Activated T-cell treated with anti-CD3 and anti-CD28 coated beads for 1 hour (primary cell): ENCODE results near the gene HSPA12B.

Experiments used
- DNase-seq: peaks from one replicate; pipeline ENCODE4 v3.0.0-alpha.2; 2020; ENCODE audit warnings: low read depth

Gene HSPA12B, protein sequence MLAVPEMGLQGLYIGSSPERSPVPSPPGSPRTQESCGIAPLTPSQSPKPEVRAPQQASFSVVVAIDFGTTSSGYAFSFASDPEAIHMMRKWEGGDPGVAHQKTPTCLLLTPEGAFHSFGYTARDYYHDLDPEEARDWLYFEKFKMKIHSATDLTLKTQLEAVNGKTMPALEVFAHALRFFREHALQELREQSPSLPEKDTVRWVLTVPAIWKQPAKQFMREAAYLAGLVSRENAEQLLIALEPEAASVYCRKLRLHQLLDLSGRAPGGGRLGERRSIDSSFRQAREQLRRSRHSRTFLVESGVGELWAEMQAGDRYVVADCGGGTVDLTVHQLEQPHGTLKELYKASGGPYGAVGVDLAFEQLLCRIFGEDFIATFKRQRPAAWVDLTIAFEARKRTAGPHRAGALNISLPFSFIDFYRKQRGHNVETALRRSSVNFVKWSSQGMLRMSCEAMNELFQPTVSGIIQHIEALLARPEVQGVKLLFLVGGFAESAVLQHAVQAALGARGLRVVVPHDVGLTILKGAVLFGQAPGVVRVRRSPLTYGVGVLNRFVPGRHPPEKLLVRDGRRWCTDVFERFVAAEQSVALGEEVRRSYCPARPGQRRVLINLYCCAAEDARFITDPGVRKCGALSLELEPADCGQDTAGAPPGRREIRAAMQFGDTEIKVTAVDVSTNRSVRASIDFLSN

DNA sequence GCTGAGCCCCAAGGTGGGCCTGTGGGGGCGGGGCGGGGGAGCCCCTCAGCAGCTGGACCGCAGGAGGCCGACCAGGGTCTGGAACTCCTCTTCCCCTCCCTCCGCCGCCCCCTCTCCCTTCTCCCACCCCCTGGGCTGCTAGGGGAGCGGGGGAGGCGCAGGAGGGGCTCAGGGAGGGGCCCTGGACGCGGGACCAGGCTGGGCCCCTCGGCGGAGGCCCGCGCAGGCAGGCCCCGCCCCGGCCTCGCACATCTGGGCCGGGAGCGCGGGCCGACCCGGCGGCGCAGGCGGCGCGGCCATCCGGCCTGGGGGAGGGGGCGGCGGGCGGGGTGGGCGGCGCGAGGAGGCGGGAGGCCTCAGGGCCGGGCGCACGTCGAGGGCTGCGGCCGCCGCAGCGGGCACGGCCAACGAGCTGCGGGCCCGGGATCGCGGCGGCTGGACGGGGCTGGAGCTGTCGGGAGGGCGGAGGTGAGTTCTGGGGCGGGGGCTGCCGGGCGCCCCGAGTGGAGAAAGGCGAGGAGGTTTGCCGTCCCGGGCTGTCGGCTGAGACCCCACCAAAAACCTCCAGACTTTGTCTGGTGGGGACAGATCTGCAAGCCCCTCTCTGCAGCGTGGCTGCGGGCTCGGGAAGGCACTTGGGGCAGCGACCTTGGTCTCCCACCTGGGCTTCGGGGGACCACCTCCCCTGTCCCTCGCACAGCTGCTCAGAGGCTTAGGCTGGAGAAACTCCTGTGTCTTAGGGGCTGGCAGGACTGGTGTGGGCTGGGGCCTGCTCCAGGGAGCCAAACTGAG lies at the start of gene HSPA12B:
HSPA12B (plus strand) TSS at position 359 of the 792 bp plus-strand sequence. CDS start 5,990 bp downstream, outside the sequence.
- no peak for DNase-seq

DNA sequence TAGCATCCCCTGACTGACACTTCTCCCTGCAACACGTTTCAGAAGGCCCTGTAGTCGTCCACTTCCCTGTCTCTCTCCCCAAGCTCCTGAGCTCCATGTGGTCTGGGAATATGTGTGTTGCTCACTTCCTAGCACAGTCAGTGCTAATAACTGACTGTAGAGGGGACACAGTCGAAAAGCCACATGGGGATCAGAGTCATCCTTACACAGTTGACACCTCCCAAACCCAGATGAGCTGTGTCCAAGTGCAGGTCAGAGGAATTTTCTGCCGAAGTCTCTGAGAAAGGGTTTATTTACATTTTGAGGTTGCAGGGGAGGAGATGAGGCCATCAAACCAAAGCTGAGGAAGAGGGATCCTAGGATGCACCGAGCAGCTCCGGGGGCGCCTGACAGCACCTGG lies 47.1 kb upstream of the HSPA12B start:
- no peak for DNase-seq

DNA sequence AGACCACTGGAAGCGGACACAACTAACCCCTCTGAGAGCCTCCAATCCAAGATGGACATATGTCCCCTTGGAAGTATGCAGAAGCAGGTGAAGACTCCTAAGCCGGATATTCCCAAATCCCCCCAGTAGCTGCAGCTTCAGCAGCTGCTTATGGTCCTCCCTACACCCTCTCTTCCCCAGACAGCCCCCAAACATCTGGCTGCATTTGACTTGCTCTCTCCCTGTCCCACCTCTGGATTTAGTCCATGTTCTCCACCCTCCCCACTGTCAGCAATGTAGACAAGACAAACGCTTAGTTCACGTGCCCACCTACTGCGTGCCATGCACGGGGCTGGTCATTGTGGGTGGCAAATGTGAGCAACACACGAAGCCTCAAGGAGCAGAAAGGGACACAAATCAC lies 46.1 kb upstream of the HSPA12B start:
- no peak for DNase-seq

DNA sequence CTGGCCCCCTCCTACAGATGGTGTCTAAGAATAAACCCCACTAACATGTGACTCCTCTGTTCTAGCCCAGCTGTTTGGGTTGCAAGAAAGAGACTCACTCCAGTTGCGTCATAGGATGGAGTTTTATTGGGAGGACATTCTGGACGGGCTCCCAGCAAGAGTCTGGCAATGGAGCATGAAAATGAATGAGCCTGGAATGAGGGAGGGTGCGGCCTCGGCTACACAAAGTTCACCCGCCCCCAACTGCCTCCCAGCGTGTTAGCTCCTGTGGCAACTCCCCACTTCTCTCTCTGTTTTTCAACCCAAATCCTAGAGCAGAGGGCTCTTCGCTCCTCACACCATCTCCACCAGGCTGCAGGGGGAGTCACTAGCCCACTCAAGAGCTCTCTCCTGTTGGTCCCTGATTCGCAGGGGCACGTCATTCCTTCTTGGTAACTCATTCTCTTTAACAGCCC lies 45.6 kb upstream of the HSPA12B start:
- no peak for DNase-seq

DNA sequence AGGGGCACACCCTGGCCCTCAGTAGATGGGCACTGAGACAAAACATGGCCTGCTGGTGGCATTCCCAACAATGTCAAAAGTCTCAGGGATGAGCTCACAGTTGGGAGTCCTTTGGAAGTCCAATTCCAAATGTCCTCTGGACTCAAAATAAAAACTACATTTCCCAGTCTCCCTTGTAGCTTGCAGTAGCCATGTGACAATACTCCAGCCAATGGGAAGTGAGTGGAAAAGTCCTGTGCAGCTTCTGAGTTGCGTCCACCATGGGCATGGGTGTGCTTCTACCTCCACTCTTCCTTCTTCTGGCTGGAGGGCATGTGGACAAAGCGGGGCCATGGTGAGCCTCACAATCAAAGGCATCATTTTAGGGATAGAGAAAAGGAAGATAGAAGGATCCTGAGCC lies 44.8 kb upstream of the HSPA12B start:
- DNase-seq: no peak

DNA sequence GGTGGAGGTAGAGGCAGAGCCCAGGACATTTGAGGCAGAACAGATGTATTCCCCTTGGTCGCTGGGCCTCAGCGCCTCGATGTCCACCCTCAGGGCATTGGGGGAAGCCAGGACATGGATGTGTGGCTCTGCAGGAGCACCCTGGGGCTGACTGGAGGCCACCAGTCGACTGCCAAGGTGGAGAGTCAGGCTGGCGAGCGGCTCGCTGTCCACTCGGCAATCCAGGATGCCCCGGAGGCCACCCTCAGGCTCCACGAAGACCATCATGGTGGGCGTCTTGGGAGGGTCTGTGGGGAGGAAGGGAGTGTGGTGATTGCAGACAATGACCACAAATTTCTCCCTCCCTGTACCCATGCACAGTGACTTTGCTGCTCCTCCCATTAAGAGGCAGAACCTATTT lies 42.5 kb upstream of the HSPA12B start:
- no peak for DNase-seq

DNA sequence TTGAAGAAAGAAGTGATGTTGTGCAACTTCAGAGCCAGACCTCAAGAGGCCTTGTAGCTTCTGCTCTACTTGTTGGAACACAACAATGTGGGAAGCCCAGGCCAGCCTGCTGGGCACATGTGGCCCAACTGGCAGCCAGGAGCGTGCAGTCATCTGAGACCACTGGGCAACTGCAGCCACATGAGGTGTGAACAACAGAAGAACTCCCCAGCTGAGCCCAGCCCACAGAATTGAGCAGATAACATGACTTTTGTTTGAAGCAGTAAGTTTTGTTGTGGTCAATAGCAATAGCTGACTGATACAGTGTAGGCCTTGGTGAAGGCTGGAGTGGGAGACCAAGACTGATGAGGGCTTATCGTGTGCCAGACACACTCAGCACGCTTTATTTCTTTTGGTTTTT lies 42.1 kb upstream of the HSPA12B start:
- no peak for DNase-seq

DNA sequence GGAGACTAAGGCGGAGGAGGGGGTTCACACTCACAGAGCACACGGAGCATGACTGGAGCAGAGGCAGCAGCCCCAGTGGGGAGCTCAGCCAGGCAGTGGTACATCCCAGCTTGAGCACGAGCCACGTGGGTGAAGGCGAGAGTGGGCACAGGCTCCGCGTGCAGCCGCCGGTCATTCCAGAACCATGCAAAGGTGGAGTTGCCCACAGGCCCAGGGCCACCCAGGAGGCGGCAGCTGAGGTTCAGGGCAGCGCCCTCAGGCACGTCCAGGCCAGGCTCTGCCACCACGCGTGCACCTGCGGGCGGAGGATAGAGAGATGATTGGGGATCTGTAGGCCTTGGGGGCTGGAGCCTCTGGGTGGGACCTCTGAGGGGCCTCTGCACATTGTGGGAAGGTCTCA lies 41.2 kb upstream of the HSPA12B start:
- no peak for DNase-seq

DNA sequence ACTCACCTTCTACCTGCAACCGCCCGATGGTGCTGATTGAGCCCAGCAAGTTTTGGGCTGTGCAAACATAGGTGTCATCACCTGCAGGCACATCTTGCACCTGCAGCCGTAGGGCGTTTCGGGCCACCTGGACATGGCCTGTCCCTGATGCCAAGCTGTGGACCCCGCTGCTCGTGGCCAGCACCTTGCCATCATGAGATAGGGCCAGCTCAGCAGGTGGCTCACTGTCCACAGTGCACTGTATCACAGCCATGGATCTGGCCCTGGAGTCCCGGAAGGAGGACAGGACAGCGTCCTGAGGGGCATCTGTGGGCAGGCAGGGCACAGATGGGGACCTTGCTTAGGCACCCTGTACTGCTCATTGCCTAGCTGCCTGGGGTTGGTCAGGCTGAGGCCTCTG lies 40.6 kb upstream of the HSPA12B start:
- DNase-seq: no peak

DNA sequence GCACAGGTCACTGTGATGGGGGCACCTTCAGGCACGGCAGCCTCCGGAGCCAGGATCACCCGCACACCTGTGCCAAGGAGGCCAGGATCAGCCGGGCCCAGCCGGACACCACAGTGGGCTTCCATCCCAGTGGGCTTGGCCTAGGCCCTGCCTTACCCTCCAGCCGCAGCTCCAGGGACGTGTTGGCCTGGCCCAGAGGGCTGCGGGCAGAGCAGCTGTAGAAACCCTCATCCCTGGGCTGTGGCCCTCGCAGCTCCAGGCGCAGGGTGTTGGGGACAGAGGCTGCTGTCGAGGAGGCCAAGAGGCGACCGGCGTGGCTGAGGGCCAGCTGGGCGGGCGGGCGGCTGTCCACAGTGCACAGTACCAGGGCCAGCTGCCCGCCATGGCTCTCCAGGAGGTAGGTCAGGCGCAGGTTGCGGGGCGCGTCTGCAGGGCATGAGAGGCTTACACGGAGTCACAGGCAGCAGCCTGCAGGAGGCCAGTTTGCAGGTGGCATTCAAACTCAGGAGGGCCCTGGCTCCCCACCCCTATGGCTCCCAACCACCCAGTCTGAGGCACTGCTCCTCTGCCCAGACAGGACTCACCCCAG lies 39.7 kb upstream of the HSPA12B start:
- DNase-seq: no peak

DNA sequence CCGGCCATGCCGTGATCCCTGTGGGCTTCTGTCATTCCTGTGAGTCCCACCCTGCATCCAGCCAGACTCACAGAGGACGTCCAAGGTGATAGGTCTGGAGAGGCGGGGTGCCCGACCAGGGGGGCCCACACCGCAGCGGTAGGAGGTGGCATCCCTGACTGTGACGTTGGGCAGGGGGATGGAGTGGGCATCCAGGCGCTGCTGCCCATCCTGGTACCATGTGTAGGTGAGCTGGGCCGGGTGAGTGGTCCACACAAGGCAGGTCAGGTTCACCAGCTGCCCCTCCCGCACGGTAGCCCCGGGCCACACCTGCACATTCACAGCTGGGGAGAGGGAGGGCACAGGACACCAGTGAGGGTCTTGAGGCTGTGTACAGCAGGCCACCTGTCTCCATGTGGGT lies 39.1 kb upstream of the HSPA12B start:
- no peak for DNase-seq

DNA sequence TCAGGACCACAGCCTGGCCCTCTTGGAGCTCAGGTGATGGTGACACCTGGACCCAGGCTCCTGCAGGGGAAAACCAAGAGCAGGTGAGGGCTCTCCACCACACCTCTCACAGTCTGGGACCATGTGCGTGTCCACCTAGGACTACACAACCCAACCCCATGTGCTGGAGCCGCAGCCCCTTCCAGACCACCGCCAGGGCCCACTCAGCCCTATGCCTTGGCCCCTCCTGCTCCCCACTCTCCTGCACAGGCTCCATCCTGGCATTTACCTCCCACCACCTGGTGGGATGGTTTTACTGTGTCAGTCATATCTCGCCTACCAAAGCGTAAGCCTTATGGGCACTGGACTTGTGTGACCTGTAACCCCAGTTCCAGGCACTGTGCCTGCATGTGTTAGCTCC lies 37.6 kb upstream of the HSPA12B start:
- no peak for DNase-seq

DNA sequence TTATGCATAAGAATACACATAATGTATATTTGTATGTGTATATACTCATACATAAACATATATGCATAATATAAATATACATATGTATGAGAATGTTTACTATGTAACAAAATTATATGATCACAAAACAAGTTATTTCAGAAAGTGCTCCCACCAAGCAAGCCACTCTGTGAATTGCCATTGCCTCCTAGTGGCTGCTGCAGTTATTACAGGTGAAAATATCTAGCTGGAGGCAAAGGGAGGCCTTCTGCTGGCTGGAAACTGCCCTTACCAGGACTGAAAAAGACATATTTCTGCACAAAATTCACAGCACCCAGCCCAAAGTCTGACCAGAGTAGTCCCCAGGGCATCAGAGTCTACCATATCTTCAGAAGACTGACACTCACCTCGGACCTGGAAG lies 36.3 kb upstream of the HSPA12B start:
- no peak for DNase-seq

DNA sequence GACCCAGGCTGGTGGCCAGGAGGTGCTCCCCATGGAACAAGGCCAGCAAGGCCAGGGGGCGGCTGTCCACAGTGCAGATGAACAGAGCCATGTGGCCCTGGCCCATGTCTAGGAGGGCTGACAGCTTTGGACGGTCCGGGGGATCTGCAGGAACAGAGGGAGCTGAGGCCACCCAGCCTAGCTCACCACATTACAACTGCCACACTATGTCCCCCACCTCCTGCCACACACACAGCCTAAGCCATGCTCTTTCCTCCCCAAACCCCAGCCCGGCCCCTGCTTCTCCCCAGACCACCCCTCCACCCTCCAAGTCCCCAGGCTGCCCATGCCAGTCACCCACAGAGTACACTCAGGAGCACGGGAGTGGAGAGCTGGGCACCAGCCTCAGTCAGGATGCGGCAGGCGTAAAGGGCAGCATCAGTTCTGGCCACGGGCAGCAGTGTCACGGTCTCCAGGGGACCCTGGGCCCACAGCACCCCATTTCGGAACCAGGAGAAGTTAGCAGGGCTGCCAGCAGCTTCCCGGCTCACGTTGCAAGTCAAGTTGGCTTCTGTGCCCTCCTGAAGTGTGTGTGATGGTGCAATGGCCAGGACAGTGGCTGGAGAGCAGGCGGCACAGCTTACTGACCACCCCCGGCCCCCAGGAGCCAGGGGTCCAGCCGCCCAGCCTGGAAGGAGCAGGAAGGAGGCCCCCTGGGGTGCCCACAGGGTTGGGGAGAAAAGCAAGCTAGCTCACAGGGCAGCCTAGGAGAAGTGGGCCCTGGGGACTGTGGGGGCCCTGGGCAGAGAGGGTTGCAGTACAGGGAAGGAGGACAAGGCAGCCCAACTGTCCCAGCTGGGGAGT lies 35.5 kb upstream of the HSPA12B start:
- no peak for DNase-seq

DNA sequence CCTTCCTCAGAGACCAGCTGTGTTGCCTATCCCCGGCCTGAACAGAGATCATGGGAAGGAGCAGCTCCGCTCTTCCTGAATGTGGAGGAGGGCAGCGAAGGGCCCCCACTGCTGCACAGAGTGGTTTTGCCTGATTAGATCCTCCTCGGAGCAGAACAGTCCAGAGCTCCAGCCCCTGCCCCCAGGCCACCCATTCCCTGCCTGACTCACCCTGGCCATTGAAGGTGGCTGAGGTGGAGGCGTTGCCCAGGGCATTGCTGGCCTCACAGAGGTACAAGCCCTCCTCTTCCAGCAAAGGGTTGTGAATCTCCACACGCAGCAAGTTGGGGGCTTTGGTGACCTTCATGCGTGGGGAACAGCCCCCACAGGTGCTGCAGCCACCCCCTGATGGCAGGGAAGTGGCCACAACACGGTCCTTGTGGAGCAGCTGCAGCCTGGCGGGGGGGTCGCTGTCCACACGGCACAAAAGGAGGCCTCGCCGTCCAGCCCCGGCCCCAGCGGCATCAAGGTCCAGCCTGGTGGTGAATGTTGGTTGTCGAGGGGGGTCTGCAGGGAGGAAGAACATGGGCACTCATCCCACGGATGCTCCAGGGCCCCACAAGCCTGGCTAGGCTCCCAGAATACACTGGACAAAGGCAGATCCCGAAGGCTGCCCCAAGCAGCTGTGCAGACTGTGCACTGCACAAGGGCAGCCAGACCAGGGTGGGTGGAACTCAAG lies 34.7 kb upstream of the HSPA12B start:
- DNase-seq: no peak

DNA sequence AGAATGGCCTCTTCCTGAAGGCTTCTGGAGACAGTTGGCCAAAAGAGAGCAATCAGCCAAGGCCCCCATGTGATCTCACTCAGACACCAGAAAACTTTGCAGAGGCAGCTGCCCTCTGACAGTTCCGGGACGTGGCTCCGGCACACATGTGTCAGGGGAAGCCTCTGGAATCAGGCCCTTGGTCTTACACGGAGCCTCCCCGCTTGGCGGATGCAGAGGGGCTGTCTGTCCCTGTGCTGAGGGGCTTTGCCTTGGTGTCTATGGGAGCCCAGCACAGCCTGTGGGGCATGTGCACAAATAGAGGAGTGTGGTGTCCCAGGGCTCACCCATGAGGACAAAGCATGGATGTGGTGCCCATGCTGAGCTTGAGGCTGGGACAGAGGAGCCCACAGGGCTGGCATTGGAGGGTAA lies 33.9 kb upstream of the HSPA12B start:
- no peak for DNase-seq

DNA sequence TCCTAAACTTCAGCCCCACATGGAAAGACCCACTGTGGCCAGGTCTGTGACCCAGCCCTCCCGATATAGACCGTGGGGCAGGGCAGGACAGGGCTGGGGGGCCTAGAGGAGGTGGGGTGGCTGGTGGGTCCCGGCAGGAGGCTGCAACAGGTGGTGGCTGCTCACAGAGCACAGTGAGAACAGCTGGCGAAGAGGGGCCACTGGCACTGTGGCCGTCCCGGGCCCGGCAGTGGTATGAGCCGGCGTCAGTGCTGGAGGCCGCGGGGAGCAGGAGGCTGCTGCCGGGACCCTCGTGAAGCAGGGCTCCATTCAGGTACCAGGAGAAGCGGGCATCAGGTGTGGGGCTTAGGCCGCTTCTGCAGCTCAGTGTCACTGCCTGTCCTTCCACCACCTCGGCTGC lies 33.4 kb upstream of the HSPA12B start:
- no peak for DNase-seq

DNA sequence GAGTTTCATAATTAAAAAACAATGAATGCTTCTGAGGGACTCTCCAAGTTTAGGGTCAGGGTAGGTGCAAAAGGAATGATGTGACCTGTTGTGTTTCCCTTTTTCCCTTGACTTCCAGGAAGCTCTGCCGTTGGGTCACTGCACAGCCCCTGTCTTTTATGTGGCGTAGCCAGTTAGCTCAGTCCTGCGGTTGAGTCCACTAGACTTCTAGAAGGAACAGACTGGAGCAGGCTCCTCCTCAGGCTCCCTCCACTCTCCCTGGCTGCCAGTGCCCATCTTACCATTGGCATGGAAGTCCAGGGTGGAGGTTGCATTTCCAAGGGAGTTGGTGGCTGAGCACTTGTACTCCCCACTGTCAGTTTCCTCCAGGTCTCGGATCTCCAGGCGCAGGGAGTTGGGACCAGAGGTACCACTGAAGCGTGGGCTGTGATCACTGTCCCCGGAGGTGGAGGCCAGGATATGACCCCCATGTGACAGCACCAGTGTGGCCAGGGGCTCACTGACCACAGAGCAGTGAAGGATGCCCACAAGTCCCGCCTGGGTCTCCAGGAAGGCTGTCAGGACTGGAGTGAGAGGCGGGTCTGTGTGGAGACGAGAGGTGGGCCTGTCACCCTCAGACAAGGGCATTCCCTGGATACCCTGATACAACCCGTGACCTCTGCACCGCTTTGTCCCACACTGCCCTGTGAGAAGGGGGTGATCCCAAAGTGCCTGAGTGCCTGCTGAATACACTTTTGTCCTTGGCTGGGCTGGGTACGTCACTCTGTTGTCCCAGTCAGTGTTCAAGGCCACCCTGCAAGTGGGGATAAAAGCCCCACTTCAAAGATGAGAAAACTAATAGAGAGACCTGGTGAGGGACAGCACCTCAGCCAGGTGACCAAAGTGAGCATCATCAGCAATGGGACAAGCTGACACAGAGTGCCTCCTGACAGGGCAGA lies 31.2 kb upstream of the HSPA12B start:
- no peak for DNase-seq

DNA sequence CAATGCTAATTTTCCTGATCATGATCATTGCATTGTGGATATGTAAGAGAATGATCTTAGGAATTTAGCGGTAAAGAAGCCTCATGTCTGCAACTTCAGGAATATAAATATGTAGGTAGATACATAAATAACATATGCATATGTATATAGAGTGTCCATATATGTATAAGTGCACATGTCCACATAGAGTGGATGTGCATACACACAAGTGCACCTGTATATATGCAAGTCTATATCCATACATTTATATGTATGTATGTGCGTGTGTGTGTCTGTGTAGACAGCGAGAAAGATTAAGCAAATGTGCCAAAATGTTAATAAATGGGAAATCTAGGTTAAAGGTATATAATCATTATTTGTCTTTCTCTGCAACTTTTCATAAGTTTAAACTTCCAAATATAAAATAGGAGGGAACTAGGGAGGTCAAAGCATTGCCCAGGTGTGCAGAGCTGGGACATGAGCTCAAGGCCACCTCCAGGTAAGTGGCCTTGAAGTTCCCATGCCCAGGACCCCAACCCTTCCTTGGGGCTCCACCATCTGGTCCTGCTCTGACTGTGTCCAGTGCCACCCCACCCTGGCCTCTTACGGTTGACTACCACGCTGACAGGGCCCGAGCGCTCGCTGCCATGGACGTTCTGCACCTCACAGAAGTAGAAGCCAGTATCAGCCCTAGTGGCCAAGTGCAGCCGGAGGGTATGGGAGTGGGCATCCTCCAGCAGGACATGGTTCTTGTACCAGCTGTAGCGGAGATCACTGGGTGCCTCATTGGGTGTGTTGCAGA lies 29.7 kb upstream of the HSPA12B start:
- no peak for DNase-seq
